ENCODE measurements around the gene OAS1.

- TF ChIP-seq POLR2AphosphoS5 (IDR thresholded peaks at IDR 0.05; ENCODE audit: low read depth, low read length) (no peak), SPI1 (IDR thresholded peaks at IDR 0.05; ENCODE audit: low read depth, low read length) (no peak), TAF1 (IDR thresholded peaks at IDR 0.05; ENCODE audit: low read depth, low read length) (no peak), POLR2A (IDR thresholded peaks at IDR 0.05; ENCODE audit: low read depth, low read length) (no peak), POU2F2 (IDR thresholded peaks at IDR 0.05; ENCODE audit: low read depth, low read length) (no peak)
Measured at GRCh38 chr12:112924986-112925385, 18.2 kb downstream of the OAS1 start.
